ENCODE measurements around the gene EIF2D.
"Not testable (repeated sequence)": the region's sequence is repeated elsewhere in the genome, so short reads cannot be mapped to it uniquely, and the experiment has no call there.

EIF2D gene

GRCh38 chr1:206586501-206587445, 25.5 kb downstream of the EIF2D start:
- DNase-seq (ENCODE audit: low spot score in 2 of 2): no peak
- H3K4me3 Mint-ChIP-seq: no peak overlapping the region
- H3K27me3 Mint-ChIP-seq: no peaks in the 10 kb centered on the region
- no peak for ATAC-seq (ENCODE audit: low read depth)
- peaks cover 12% of the 10 kb centered on the region for H3K36me3 Mint-ChIP-seq
- no peaks in the 10 kb centered on the region for H3K9me3 Mint-ChIP-seq
- H3K27ac Mint-ChIP-seq: peak overlapping the region; percentile 60
- peaks cover 11% of the 10 kb centered on the region for H3K4me1 Mint-ChIP-seq

GRCh38 chr1:206584683-206585082, 27.6 kb downstream of the EIF2D start:
- Mint-ChIP-seq H3K4me3 (no peak overlapping the region), H3K27ac (no peak overlapping the region), H3K36me3 (peaks cover 18% of the 10 kb centered on the region), H3K4me1 (peaks cover 28% of the 10 kb centered on the region), H3K9me3 (no peaks in the 10 kb centered on the region), H3K27me3 (no peaks in the 10 kb centered on the region)
- ATAC-seq (ENCODE audit: low read depth): no peak
- DNase-seq (ENCODE audit: low spot score in 2 of 2): no peak

- peak overlapping the region; percentile 96 for H3K27ac Mint-ChIP-seq
- peak overlapping the region; percentile 54 for H3K4me3 Mint-ChIP-seq
- no peaks in the 10 kb centered on the region for H3K9me3 Mint-ChIP-seq
- DNase-seq (ENCODE audit: low spot score in 2 of 2): peak; percentile 81 to 83
- peak; percentile 18 for ATAC-seq (ENCODE audit: low read depth)
- H3K27me3 Mint-ChIP-seq: no peaks in the 10 kb centered on the region
- H3K4me1 Mint-ChIP-seq: peaks cover 33% of the 10 kb centered on the region
- peaks cover 18% of the 10 kb centered on the region for H3K36me3 Mint-ChIP-seq
These were observed 28.3 kb downstream of the EIF2D start for GRCh38 chr1:206583707-206584648.

GRCh38 chr1:206582971-206583706, 29.1 kb downstream of the EIF2D start:
- H3K4me1 Mint-ChIP-seq: peaks cover 42% of the 10 kb centered on the region
- H3K36me3 Mint-ChIP-seq: peaks cover 21% of the 10 kb centered on the region
- ATAC-seq (ENCODE audit: low read depth): no peak
- DNase-seq (ENCODE audit: low spot score in 2 of 2): no peak
- H3K9me3 Mint-ChIP-seq: no peaks in the 10 kb centered on the region
- no peaks in the 10 kb centered on the region for H3K27me3 Mint-ChIP-seq
- peak overlapping the region; percentile 54 for H3K4me3 Mint-ChIP-seq
- H3K27ac Mint-ChIP-seq: peak overlapping the region; percentile 96

DNA sequence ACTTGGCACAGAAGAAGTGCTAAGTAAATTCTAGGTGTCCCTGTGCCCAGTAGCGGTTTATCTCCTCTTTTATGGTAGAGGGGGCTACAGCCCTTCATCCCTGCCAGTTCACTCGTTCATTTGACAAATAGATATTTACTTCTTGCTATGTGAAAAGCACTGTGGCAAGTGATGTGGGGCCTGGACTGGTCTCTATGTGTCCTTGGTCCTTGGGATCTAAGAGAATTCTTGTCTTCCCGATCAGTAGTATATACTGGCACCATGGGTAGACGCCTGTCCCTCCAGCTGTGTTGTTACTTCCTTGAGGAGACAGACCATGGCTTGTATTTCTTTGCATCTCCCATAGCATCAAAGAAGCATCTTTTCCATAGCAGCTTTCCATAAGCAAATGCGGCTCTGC, 29.7 kb downstream of the EIF2D start:
- ATAC-seq (ENCODE audit: low read depth) (no peak), DNase-seq (ENCODE audit: low spot score in 2 of 2) (no peak)
- Mint-ChIP-seq H3K27me3 (no peaks in the 10 kb centered on the region), H3K9me3 (no peaks in the 10 kb centered on the region), H3K36me3 (peaks cover 23% of the 10 kb centered on the region), H3K4me1 (peaks cover 48% of the 10 kb centered on the region), H3K4me3 (no peak overlapping the region), H3K27ac (peak overlapping the region; percentile 96)

DNA sequence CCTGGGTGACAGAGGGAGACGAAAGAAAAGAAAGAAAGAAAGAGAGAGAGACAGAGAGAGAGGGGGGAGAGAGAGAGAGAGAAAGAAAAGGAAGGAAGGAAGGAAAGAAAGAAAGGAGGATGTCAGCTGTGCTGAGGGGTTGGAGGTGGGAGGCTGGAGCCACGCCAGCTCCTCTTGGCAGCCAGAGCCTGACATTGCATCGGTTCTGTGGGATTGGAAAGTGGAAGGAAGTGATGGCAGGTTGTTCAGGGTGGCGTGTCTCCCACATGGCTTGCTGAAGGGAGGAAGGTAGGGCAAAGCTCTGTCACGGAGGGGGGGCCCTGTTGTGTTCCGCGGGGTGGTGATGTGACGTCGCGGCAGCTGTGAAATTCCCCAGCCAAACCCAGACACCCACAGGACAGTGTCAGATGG, 30.7 kb downstream of the EIF2D start:
- Mint-ChIP-seq H3K4me1 (peaks cover 55% of the 10 kb centered on the region), H3K27ac (peak overlapping the region; percentile 96), H3K27me3 (no peaks in the 10 kb centered on the region), H3K9me3 (no peaks in the 10 kb centered on the region), H3K36me3 (peaks cover 23% of the 10 kb centered on the region), H3K4me3 (peak overlapping the region; percentile 68)
- ATAC-seq (ENCODE audit: low read depth) (peak; percentile 59), DNase-seq (ENCODE audit: low spot score in 2 of 2) (peak in 1 of 2 donors; percentile 56)

- not testable (repeated sequence) for DNase-seq (ENCODE audit: low spot score in 2 of 2); H3K27me3 Mint-ChIP-seq; H3K9me3 Mint-ChIP-seq; ATAC-seq (ENCODE audit: low read depth)
- Mint-ChIP-seq H3K4me1 (peaks cover 59% of the 10 kb centered on the region), H3K27ac (peak overlapping the region; percentile 96), H3K36me3 (peaks cover 23% of the 10 kb centered on the region), H3K4me3 (peak overlapping the region; percentile 68)
These were observed 31.2 kb downstream of the EIF2D start for GRCh38 chr1:206581114-206581497.

DNA sequence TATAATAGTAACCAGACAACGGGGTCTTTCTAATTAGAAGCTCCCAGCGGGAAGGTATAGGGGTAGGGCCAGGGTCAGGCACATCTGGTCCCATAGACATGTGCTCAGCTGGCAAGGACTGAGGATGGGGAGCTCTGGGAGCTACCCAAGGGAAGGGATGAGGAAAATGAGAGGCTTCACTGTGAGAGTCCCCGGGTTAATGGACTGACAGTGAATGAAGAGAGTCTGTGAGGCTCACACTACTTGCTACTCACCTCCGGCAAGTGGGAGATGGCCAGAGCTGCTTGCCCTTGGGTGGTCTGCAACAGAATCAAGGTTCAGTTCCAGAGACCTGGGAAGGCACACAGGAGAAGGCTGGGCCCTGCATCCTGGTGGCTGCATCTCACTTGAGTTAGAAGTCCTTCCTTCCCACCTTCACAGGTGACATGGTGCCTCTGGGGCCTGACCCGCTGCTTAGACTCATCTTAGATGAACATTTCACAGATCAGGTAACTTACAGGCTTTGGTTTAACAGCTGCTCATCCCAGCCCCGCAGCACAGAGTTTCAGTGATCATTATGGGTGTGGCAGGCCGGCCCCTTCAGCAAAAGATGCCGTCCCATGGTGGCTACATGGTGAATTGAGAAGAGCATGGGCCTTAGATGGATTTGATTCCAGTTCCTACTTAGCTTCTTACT, 31.7 kb downstream of the EIF2D start:
- DNase-seq (ENCODE audit: low spot score in 2 of 2): no peak
- Mint-ChIP-seq H3K36me3 (peaks cover 23% of the 10 kb centered on the region), H3K9me3 (no peaks in the 10 kb centered on the region), H3K27me3 (no peaks in the 10 kb centered on the region), H3K4me3 (peak overlapping the region; percentile 67), H3K4me1 (peaks cover 65% of the 10 kb centered on the region), H3K27ac (peak overlapping the region; percentile 96)
- no peak for ATAC-seq (ENCODE audit: low read depth)

GRCh38 chr1:206579747-206580437, 32.4 kb downstream of the EIF2D start:
- Mint-ChIP-seq H3K4me1 (peaks cover 68% of the 10 kb centered on the region), H3K27ac (peak overlapping the region; percentile 96), H3K4me3 (peak overlapping the region; percentile 67), H3K27me3 (no peaks in the 10 kb centered on the region), H3K36me3 (peaks cover 20% of the 10 kb centered on the region), H3K9me3 (no peaks in the 10 kb centered on the region)
- DNase-seq (ENCODE audit: low spot score in 2 of 2) (peak; percentile 74 to 81), ATAC-seq (ENCODE audit: low read depth) (peak; percentile 77)

- Mint-ChIP-seq H3K36me3 (peaks cover 25% of the 10 kb centered on the region), H3K9me3 (no peaks in the 10 kb centered on the region), H3K27me3 (no peaks in the 10 kb centered on the region), H3K27ac (peak overlapping the region; percentile 96), H3K4me3 (peak overlapping the region; percentile 21), H3K4me1 (peaks cover 73% of the 10 kb centered on the region)
- ATAC-seq (ENCODE audit: low read depth) (no peak), DNase-seq (ENCODE audit: low spot score in 2 of 2) (no peak)
These were observed 33.3 kb downstream of the EIF2D start for GRCh38 chr1:206578978-206579374.

DNA sequence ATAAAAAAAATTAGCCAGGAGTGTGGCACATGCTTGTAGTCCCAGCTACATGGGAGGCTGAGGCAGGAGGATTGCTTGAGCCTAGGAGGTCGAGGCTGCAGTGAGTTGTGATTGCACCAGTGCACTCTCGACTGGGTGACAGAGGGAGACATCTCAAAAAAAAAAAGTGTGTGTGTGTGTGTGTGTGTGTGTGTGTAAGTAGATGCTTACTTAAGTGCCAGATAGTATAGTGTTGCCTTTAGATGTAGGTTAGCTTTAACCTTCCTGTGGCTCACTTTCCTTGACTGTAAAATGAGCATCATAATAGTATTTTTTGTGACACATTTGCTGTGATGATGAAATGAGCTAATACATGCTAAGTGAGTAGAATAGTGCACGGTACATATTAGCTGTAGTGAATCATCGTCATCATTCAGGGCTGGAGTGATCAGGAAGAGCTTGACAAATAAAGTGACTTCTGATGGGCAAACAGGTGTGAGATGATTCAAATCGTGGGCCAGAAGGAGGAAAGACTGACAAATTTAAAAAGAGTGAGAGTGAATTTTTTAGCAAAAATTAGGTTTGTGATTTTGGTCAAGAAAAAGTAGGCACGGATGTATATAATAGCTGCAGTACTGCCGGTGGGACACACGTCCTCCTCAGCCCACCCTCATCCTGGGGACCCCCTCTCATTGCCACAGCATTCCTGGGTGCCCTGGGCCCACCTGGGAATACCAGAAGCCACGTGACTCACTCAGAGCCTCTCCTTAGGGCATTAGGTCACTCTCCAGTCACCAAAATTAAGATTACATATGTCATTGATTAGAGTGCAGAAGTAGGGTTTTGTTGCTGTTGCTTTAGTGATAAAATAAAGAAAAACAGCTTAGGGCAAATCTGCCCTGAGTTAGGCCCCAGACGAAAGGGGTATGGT, 33.9 kb downstream of the EIF2D start:
- no peak for ATAC-seq (ENCODE audit: low read depth)

DNA sequence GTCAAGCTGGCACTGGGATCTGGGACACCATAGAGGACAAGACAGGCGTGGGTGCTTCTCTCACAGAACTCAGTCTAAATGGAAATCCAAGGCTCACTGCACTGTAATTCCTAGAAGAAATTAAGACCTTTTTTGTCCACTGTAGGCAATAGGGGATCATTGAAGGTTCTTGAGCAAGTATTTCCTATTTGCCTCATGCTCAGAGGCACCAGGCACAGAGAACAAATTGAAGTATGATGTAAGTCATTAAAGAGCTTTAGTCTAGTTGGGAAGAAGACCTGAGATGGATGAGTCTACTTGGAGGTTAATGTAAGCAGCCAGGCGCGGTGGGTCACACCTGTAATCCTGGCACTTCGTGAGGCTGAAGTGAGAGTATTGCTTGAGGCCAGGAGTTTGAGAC, 34.6 kb downstream of the EIF2D start:
- Mint-ChIP-seq H3K9me3 (no peaks in the 10 kb centered on the region), H3K4me1 (peaks cover 80% of the 10 kb centered on the region), H3K4me3 (peak overlapping the region; percentile 14), H3K36me3 (peaks cover 28% of the 10 kb centered on the region), H3K27me3 (no peaks in the 10 kb centered on the region), H3K27ac (peak overlapping the region; percentile 96)
- DNase-seq (ENCODE audit: low spot score in 2 of 2) (no peak), ATAC-seq (ENCODE audit: low read depth) (no peak)

More for the DNA sequence above, 33.9 kb downstream of the EIF2D start:
- peak overlapping the region; percentile 96 for H3K27ac Mint-ChIP-seq
- H3K4me1 Mint-ChIP-seq: peaks cover 75% of the 10 kb centered on the region
- H3K27me3 Mint-ChIP-seq: no peaks in the 10 kb centered on the region
- no peaks in the 10 kb centered on the region for H3K9me3 Mint-ChIP-seq
- H3K36me3 Mint-ChIP-seq: peaks cover 24% of the 10 kb centered on the region
- H3K4me3 Mint-ChIP-seq: peak overlapping the region; percentile 63
- no peak for DNase-seq (ENCODE audit: low spot score in 2 of 2)

Measured in memory B cell (primary cell).